DND-41 (cell line): ENCODE measurements around the gene TIMD4.
A peak's percentile ranks its signal among the peaks of the same experiment; 100 is the strongest.
"Not testable (repeated sequence)": the region's sequence is repeated elsewhere in the genome, so short reads cannot be mapped to it uniquely, and the experiment has no call there.

Source experiments
- ATAC-seq: fragments of 200-7000 bp; cut with Tn5 transposase; 3 replicates; pipeline ENCODE4 v1.9.1; 2021; ENCODE audit warnings: low read depth; ENCODE audit not compliant: insufficient read depth
- DNase-seq: peaks from one replicate; pipeline ENCODE4 v3.0.0-alpha.2; 2020
- H2AFZ ChIP-seq: 2 replicates; pipeline ENCODE4 v1.6.0; 2012; ENCODE audit warnings: low read depth, low read length
- H3K27ac ChIP-seq: 2 replicates; pipeline ENCODE4 v1.5.1; 2012; ENCODE audit warnings: low read length, inconsistent platforms
- H3K27me3 ChIP-seq: fragments of 200-600 bp; sonication (generic); 2 replicates; pipeline ENCODE4 v1.6.0; 2012; ENCODE audit warnings: low read length, mild to moderate bottlenecking, inconsistent platforms; ENCODE audit not compliant: insufficient read depth, poor library complexity
- H3K36me3 ChIP-seq: 2 replicates; pipeline ENCODE4 v1.5.1; 2012; ENCODE audit warnings: low read length, inconsistent platforms; ENCODE audit not compliant: insufficient read depth
- H3K4me1 ChIP-seq: 2 replicates; pipeline ENCODE4 v1.5.1; 2012; ENCODE audit warnings: mild to moderate bottlenecking, low read length; ENCODE audit not compliant: insufficient read depth
- H3K4me2 ChIP-seq: 2 replicates; pipeline ENCODE4 v1.6.0; 2012; ENCODE audit warnings: mild to moderate bottlenecking, moderate library complexity, low read length, inconsistent platforms; ENCODE audit not compliant: insufficient read depth
- H3K4me3 ChIP-seq, 2 experiments: fragments of 200-600 bp in 1 of 2; shearing (Covaris generic) in 1 of 2; 2 replicates each; pipeline ENCODE4 v1.5.1; 2012 to 2016; ENCODE audit warnings: inconsistent platforms in 2 of 2, low read length in 2 of 2, mild to moderate bottlenecking in 2 of 2, low read depth in 1 of 2, moderate library complexity in 1 of 2
- H3K79me2 ChIP-seq: 2 replicates; pipeline ENCODE4 v1.6.0; 2012; ENCODE audit warnings: low read length, inconsistent platforms; ENCODE audit not compliant: insufficient read depth
- H3K9ac ChIP-seq: 2 replicates; pipeline ENCODE4 v1.6.0; 2012; ENCODE audit warnings: low read depth, mild to moderate bottlenecking, inconsistent platforms, low read length, moderate library complexity
- H3K9me3 ChIP-seq: 2 replicates; pipeline ENCODE4 v1.5.1; 2012; ENCODE audit warnings: low read length, moderate library complexity, mild to moderate bottlenecking, inconsistent platforms; ENCODE audit not compliant: insufficient read depth, severe bottlenecking
- H4K20me1 ChIP-seq: 2 replicates; pipeline ENCODE4 v1.6.0; 2012; ENCODE audit warnings: low read length; ENCODE audit not compliant: insufficient read depth
- EZH2 ChIP-seq: IDR thresholded peaks from 3 replicates; pipeline ENCODE4 v1.6.1; 2012; ENCODE audit warnings: borderline replicate concordance, low read depth, mild to moderate bottlenecking, moderate library complexity, low read length, inconsistent platforms; ENCODE audit not compliant: severe bottlenecking
- TF ChIP-seq, protein P1 (sequence below): IDR thresholded peaks from 2 replicates; pipeline ENCODE4 v1.5.1; 2012; ENCODE audit warnings: borderline replicate concordance, low read length, moderate library complexity, mild to moderate bottlenecking; ENCODE audit not compliant: poor library complexity, severe bottlenecking; ENCODE audit errors: extremely low read depth

Gene TIMD4

DNA sequence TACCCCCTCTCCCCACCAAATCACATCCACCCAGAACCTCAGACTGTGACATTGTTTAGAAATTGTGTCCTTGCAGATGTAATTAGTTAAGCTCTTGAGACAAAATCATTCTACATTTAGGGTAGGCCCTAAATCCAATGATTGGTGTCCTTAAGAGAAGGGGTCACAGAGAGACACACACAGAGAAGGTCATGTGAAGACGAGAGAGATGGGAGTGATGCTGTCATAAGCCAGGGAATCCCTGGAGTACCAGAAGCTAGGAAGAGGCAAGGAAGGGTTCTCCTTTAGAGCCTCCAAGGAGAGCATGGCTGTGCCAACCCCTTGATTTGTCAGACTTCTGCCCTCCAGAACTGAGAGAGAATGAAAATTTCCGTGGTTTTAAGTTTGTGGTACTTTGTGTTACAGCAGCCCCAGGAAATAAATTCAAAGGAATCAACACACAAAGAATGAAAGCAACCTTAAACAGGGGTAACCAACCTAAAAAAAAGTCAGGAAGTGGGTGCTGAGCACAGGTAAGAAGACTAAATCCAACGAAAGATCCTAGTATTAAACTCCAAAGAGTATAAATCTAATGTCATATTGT is 33.6 kb downstream of the TIMD4 start:
- Histone ChIP-seq H3K27ac (no peak overlapping the region), H4K20me1 (no peaks in the 10 kb centered on the region), H3K36me3 (no peaks in the 10 kb centered on the region), H3K79me2 (no peaks in the 10 kb centered on the region), H2AFZ (no peak overlapping the region), H3K9ac (no peak overlapping the region), H3K4me3 (no peak overlapping the region), H3K4me2 (no peak overlapping the region), H3K4me1 (no peaks in the 10 kb centered on the region), H3K9me3 (no peaks in the 10 kb centered on the region), H3K27me3 (no peaks in the 10 kb centered on the region)
- ATAC-seq = no peak
- no peak for TF ChIP-seq EZH2
- TF ChIP-seq, protein P1, sequence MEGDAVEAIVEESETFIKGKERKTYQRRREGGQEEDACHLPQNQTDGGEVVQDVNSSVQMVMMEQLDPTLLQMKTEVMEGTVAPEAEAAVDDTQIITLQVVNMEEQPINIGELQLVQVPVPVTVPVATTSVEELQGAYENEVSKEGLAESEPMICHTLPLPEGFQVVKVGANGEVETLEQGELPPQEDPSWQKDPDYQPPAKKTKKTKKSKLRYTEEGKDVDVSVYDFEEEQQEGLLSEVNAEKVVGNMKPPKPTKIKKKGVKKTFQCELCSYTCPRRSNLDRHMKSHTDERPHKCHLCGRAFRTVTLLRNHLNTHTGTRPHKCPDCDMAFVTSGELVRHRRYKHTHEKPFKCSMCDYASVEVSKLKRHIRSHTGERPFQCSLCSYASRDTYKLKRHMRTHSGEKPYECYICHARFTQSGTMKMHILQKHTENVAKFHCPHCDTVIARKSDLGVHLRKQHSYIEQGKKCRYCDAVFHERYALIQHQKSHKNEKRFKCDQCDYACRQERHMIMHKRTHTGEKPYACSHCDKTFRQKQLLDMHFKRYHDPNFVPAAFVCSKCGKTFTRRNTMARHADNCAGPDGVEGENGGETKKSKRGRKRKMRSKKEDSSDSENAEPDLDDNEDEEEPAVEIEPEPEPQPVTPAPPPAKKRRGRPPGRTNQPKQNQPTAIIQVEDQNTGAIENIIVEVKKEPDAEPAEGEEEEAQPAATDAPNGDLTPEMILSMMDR = no peak
- DNase-seq = no peak

DNA sequence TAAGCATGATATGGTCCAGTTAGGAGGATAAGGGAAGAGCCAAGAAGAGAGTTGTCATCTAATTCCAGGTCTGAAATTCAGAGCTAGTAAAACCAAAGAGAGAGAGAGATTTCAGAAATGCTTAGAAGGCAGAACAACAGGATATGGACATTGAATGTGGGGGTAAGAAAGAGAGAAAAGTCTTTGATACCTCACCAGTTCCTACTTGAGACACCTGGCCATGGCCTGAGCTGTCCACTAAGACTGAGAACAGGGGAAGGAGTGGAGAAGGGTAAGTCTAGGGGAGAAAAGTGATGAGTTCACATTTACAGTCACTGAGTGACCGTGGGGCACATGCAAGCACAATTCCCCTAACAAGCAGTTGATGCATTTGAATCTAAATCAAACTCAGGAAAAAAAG is 35.5 kb downstream of the TIMD4 start:
- Histone ChIP-seq H3K27me3 (peaks cover 5% of the 10 kb centered on the region), H3K36me3 (no peaks in the 10 kb centered on the region), H3K9ac (no peak overlapping the region), H3K79me2 (no peaks in the 10 kb centered on the region), H3K4me2 (no peak overlapping the region), H4K20me1 (no peaks in the 10 kb centered on the region), H3K27ac (no peak overlapping the region), H3K9me3 (no peaks in the 10 kb centered on the region), H3K4me1 (no peaks in the 10 kb centered on the region), H3K4me3 (no peak overlapping the region), H2AFZ (no peak overlapping the region)
- no peak for ATAC-seq
- TF ChIP-seq, protein P1 = no peak
- TF ChIP-seq EZH2 = no peak
- DNase-seq = no peak

DNA sequence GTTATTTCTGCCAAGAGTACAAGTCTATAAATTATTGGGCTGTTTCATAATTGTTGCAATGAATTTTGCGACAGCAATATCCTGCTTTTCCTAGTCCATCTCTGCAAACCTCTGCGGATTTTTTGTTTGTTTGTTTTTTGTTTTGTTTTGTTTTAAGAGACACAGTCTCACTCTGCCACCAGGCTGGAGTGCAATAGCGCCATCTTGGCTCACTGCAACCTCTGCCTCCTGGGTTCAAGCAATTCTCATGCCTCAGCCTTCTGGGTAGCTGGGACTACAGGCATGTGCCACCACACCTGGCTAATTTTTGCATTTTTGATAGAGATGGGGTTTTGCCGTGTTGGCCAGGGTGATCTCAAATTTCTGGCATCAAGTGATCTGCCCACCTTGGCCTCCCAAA is 37.3 kb downstream of the TIMD4 start:
- H4K20me1 ChIP-seq, H2AFZ ChIP-seq, H3K4me1 ChIP-seq, H3K4me2 ChIP-seq, H3K36me3 ChIP-seq, H3K27me3 ChIP-seq, H3K9me3 ChIP-seq, ATAC-seq, H3K9ac ChIP-seq, H3K4me3 ChIP-seq, H3K27ac ChIP-seq, H3K79me2 ChIP-seq, DNase-seq: not testable (repeated sequence)

DNA sequence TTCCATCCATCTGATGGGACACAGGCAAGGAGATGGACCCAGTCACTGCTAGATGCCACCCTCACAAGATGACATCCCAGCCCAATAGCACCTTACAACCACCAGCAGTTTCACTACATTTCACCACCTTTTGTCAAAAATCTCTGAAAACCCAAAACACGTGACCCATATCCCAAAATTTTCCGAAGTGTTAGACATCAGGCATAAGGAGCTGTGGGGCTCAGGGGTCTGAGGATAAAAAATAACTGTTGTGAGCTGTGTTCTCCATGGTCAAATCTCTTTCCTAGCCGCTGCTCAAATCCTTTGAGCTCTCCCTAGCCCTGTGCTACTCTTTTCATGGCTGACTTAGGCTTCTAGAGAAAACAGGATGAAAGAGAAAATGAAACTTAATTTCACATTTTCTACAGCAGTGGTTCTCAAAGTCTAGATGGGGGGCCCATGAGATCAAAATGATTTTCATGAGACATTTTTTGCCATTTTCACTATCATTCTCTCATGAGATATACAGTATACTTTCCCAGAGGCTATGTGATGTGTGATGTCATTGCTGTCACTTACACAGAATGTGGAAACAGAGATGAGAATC is 40.7 kb downstream of the TIMD4 start:
- no peaks in the 10 kb centered on the region for H3K9me3 ChIP-seq
- H3K27me3 ChIP-seq = peaks cover 8% of the 10 kb centered on the region
- ATAC-seq (peak; percentile 33; the same call in 1 of the 3 replicates), DNase-seq (no peak)
- H3K4me2 ChIP-seq = no peak overlapping the region
- TF ChIP-seq, protein P1 = no peak
- no peak for TF ChIP-seq EZH2
- no peaks in the 10 kb centered on the region for H3K79me2 ChIP-seq
- no peaks in the 10 kb centered on the region for H3K36me3 ChIP-seq
- no peaks in the 10 kb centered on the region for H4K20me1 ChIP-seq
- no peaks in the 10 kb centered on the region for H3K4me1 ChIP-seq
- H3K27ac ChIP-seq = no peak overlapping the region
- H2AFZ ChIP-seq = no peak overlapping the region
- H3K9ac ChIP-seq = no peak overlapping the region
- H3K4me3 ChIP-seq = no peak overlapping the region
